A549 (cell line): ENCODE results near the gene IPPK.

Experiments
- BCL3 ChIP-seq: fragments of >200 bp; sonication (Bioruptor Twin); formaldehyde crosslinking; IDR thresholded peaks from 3 replicates; pipeline ENCODE4 v1.6.1; 2016
- BHLHE40 ChIP-seq: IDR thresholded peaks from 2 replicates; pipeline ENCODE4 v1.6.1; 2012; ENCODE audit warnings: low read depth, low read length, inconsistent platforms
- CEBPB ChIP-seq, 2 experiments: fragments of >200 bp in 1 of 2; sonication (Bioruptor Twin) in 1 of 2; formaldehyde crosslinking in 1 of 2; IDR thresholded peaks; 2 replicates each; pipeline ENCODE4 v1.6.1; 2012 to 2016
- CHD2 ChIP-seq: fragments of 150-350 bp; IDR thresholded peaks from 2 replicates; pipeline ENCODE4 v1.6.1; 2014; ENCODE audit warnings: low read length; ENCODE audit not compliant: partially characterized antibody
- CHD4 ChIP-seq: fragments of 200-600 bp; sonication (generic); IDR thresholded peaks from 2 replicates; pipeline ENCODE4 v1.6.1; 2016; ENCODE audit warnings: antibody characterized with exemption, mild to moderate bottlenecking, borderline replicate concordance
- EP300 ChIP-seq, 2 experiments: fragments of >200 bp; sonication (Bioruptor Twin); formaldehyde crosslinking; IDR thresholded peaks; 2 replicates in 1 of 2; 3 replicates in 1 of 2; pipeline ENCODE4 v1.6.1; 2016 to 2017
- POLR2A ChIP-seq: IDR thresholded peaks from 2 replicates; pipeline ENCODE4 v1.6.1; 2012; ENCODE audit warnings: mild to moderate bottlenecking, low read length
- POLR2AphosphoS2 ChIP-seq: conservative IDR thresholded peaks from 2 replicates; pipeline ENCODE4 v1.6.1; 2012; ENCODE audit warnings: low read length, improper control_type of control experiment, inconsistent platforms
- SREBF2 ChIP-seq: fragments of 450-650 bp; IDR thresholded peaks from 2 replicates; pipeline ENCODE4 v1.6.1; 2014; ENCODE audit warnings: mild to moderate bottlenecking, moderate library complexity
- TP53 ChIP-seq: fragments of 250-450 bp; sonication (Bioruptor Pico); IDR thresholded peaks from 2 replicates; pipeline ENCODE4 v1.5.0; 2021; ENCODE audit warnings: mild to moderate bottlenecking, moderate library complexity
- TF ChIP-seq, protein P1 (sequence below): fragments of 200-600 bp; sonication (generic); IDR thresholded peaks from 2 replicates; pipeline ENCODE4 v1.6.1; 2016; ENCODE audit warnings: antibody characterized with exemption, mild to moderate bottlenecking, moderate library complexity
- TF ChIP-seq, protein P2 (sequence below): fragments of >200 bp; sonication (Bioruptor Twin); formaldehyde crosslinking; IDR thresholded peaks from 3 replicates; pipeline ENCODE4 v1.5.1; 2016
- TF ChIP-seq, protein P3 (sequence below): fragments of 250-450 bp; sonication (Bioruptor Pico); IDR thresholded peaks from 2 replicates; pipeline ENCODE4 v1.5.0; 2021; ENCODE audit warnings: mild to moderate bottlenecking, moderate library complexity, borderline replicate concordance

- TF ChIP-seq POLR2AphosphoS2 (no peak), TP53 (CRISPR knock-in tag) (no peak), CHD4 (no peak), BCL3 (no peak), EP300 (IDR thresholded peaks at IDR 0.05) (no peak), CEBPB (IDR thresholded peaks at IDR 0.05) (no peak), POLR2A (no peak), SREBF2 (no peak), CHD2 (no peak), BHLHE40 (no peak)
- TF ChIP-seq, protein P1, sequence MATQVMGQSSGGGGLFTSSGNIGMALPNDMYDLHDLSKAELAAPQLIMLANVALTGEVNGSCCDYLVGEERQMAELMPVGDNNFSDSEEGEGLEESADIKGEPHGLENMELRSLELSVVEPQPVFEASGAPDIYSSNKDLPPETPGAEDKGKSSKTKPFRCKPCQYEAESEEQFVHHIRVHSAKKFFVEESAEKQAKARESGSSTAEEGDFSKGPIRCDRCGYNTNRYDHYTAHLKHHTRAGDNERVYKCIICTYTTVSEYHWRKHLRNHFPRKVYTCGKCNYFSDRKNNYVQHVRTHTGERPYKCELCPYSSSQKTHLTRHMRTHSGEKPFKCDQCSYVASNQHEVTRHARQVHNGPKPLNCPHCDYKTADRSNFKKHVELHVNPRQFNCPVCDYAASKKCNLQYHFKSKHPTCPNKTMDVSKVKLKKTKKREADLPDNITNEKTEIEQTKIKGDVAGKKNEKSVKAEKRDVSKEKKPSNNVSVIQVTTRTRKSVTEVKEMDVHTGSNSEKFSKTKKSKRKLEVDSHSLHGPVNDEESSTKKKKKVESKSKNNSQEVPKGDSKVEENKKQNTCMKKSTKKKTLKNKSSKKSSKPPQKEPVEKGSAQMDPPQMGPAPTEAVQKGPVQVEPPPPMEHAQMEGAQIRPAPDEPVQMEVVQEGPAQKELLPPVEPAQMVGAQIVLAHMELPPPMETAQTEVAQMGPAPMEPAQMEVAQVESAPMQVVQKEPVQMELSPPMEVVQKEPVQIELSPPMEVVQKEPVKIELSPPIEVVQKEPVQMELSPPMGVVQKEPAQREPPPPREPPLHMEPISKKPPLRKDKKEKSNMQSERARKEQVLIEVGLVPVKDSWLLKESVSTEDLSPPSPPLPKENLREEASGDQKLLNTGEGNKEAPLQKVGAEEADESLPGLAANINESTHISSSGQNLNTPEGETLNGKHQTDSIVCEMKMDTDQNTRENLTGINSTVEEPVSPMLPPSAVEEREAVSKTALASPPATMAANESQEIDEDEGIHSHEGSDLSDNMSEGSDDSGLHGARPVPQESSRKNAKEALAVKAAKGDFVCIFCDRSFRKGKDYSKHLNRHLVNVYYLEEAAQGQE = no peak
- TF ChIP-seq, protein P2, sequence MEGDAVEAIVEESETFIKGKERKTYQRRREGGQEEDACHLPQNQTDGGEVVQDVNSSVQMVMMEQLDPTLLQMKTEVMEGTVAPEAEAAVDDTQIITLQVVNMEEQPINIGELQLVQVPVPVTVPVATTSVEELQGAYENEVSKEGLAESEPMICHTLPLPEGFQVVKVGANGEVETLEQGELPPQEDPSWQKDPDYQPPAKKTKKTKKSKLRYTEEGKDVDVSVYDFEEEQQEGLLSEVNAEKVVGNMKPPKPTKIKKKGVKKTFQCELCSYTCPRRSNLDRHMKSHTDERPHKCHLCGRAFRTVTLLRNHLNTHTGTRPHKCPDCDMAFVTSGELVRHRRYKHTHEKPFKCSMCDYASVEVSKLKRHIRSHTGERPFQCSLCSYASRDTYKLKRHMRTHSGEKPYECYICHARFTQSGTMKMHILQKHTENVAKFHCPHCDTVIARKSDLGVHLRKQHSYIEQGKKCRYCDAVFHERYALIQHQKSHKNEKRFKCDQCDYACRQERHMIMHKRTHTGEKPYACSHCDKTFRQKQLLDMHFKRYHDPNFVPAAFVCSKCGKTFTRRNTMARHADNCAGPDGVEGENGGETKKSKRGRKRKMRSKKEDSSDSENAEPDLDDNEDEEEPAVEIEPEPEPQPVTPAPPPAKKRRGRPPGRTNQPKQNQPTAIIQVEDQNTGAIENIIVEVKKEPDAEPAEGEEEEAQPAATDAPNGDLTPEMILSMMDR = no peak
- TF ChIP-seq, protein P3, sequence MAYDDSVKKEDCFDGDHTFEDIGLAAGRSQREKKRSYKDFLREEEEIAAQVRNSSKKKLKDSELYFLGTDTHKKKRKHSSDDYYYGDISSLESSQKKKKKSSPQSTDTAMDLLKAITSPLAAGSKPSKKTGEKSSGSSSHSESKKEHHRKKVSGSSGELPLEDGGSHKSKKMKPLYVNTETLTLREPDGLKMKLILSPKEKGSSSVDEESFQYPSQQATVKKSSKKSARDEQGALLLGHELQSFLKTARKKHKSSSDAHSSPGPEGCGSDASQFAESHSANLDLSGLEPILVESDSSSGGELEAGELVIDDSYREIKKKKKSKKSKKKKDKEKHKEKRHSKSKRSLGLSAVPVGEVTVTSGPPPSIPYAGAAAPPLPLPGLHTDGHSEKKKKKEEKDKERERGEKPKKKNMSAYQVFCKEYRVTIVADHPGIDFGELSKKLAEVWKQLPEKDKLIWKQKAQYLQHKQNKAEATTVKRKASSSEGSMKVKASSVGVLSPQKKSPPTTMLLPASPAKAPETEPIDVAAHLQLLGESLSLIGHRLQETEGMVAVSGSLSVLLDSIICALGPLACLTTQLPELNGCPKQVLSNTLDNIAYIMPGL (CRISPR knock-in tag) = no peak
Observed at GRCh38 chr9:92663126-92663525, 6.8 kb downstream of the IPPK start.
